Memory B cell (primary cell): Measurements from ENCODE around the gene PIP5K1C.

ENCODE experiments used
- ATAC-seq: fragments of 150-1000 bp; cut with Tn5 transposase; 2 replicates; pipeline ENCODE4 v1.10.0; 2021; ENCODE audit warnings: low read depth, mild to moderate bottlenecking, moderate library complexity
- DNase-seq, 2 donors: peaks; one replicate each; pipeline ENCODE4 v3.0.0; 2022; ENCODE audit warnings: low spot score in 2 of 2
- H3K27ac Mint-ChIP-seq: one replicate; pipeline ENCODE4 v1.8.0; 2022; ENCODE audit warnings: mild to moderate bottlenecking, moderate library complexity, mixed read lengths
- H3K27me3 Mint-ChIP-seq: one replicate; pipeline ENCODE4 v1.8.0; 2022; ENCODE audit warnings: mixed read lengths
- H3K36me3 Mint-ChIP-seq: one replicate; pipeline ENCODE4 v1.8.0; 2022; ENCODE audit warnings: mild to moderate bottlenecking, mixed read lengths
- H3K4me1 Mint-ChIP-seq: one replicate; pipeline ENCODE4 v1.8.0; 2022; ENCODE audit warnings: mixed read lengths
- H3K4me3 Mint-ChIP-seq: one replicate; pipeline ENCODE4 v1.8.0; 2022; ENCODE audit warnings: mild to moderate bottlenecking, moderate library complexity, mixed read lengths
- H3K9me3 Mint-ChIP-seq: one replicate; pipeline ENCODE4 v1.8.0; 2022; ENCODE audit warnings: mixed read lengths

Gene PIP5K1C

GRCh38 chr19:3708207-3708931 is 8.1 kb upstream of the PIP5K1C start, which contains the start of gene TJP3:
Gene TJP3 (plus strand): TSS chr19:3708384. CDS start chr19:3728433, 20,049 bp downstream.
- no peak within 1 kb of the TSS for H3K4me3 Mint-ChIP-seq
- H3K27ac Mint-ChIP-seq: no peak within 1 kb of the TSS

GRCh38 chr19:3707868-3708206 is 7.6 kb upstream of the PIP5K1C start:
- no peaks in the 10 kb centered on the region for H3K9me3 Mint-ChIP-seq
- peaks cover 5% of the 10 kb centered on the region for H3K27me3 Mint-ChIP-seq
- no peaks in the 10 kb centered on the region for H3K4me1 Mint-ChIP-seq
- no peak overlapping the region for H3K4me3 Mint-ChIP-seq
- H3K36me3 Mint-ChIP-seq: no peaks in the 10 kb centered on the region
- no peak overlapping the region for H3K27ac Mint-ChIP-seq
- no peak for DNase-seq
- ATAC-seq: no peak

More at GRCh38 chr19:3708207-3708931, 8.1 kb upstream of the PIP5K1C start, which contains the start of gene TJP3:
- Mint-ChIP-seq H3K27me3 (peaks cover 5% of the 10 kb centered on the region), H3K36me3 (no peaks in the 10 kb centered on the region), H3K4me1 (no peaks in the 10 kb centered on the region), H3K9me3 (no peaks in the 10 kb centered on the region)
- DNase-seq (no peak), ATAC-seq (no peak)

- H3K27ac Mint-ChIP-seq: no peak overlapping the region
- H3K27me3 Mint-ChIP-seq: peaks cover 1% of the 10 kb centered on the region
- DNase-seq (no peak), ATAC-seq (no peak)
- no peaks in the 10 kb centered on the region for H3K9me3 Mint-ChIP-seq
- H3K4me3 Mint-ChIP-seq: no peak overlapping the region
- peaks cover 25% of the 10 kb centered on the region for H3K4me1 Mint-ChIP-seq
- H3K36me3 Mint-ChIP-seq: peaks cover 1% of the 10 kb centered on the region
Measured at GRCh38 chr19:3701200-3701599, 932 bp upstream of the PIP5K1C start.

GRCh38 chr19:3699741-3700241 is 477 bp downstream of the PIP5K1C start:
- Mint-ChIP-seq H3K27ac (peak overlapping the region; percentile 38), H3K4me3 (peak overlapping the region; percentile 89), H3K9me3 (no peaks in the 10 kb centered on the region), H3K4me1 (peaks cover 27% of the 10 kb centered on the region), H3K36me3 (peaks cover 1% of the 10 kb centered on the region), H3K27me3 (no peaks in the 10 kb centered on the region)
- no peak for ATAC-seq
- no peak for DNase-seq

DNA sequence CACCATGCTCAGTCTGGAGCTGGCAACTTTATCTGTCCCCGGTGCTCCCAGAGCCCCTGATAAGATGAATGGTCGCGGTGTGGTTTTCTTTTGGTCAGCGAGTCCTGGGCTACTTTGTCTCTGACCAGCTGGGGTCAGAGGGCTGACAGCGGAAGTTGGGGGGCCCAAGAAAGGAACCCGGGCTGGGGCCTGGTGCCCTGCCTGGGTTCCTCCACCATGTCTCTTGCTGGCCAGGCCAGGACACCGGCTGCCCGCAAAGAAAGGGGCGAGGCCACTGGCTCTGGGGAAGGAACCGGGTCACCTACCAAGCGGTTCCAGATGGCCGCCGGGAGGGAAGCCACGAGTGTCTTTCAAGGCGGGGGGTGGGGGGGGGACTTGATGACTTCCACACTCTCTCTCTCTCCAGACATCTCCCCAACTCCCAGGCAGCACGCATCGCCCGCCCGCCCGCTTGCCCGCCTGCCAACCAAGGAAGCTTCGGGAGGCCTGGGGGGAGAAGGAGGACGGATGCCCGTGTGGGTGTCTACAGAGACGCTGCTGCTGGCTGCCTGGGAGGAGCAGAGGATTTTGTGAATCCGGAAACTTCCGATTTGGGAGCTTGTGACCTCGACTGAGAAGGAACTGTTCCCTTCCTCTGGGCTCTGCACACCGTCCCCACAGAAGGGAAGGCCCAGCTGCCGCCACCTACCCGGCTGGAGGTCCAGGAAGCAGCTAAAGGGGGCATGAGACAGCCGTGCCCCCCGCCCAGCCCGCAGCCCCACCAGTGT is 1.1 kb downstream of the PIP5K1C start:
- H3K9me3 Mint-ChIP-seq: no peaks in the 10 kb centered on the region
- H3K4me1 Mint-ChIP-seq: peaks cover 31% of the 10 kb centered on the region
- no peak for ATAC-seq
- peak overlapping the region; percentile 89 for H3K4me3 Mint-ChIP-seq
- peaks cover 1% of the 10 kb centered on the region for H3K36me3 Mint-ChIP-seq
- H3K27ac Mint-ChIP-seq: peak overlapping the region; percentile 38
- no peak for DNase-seq
- no peaks in the 10 kb centered on the region for H3K27me3 Mint-ChIP-seq

DNA sequence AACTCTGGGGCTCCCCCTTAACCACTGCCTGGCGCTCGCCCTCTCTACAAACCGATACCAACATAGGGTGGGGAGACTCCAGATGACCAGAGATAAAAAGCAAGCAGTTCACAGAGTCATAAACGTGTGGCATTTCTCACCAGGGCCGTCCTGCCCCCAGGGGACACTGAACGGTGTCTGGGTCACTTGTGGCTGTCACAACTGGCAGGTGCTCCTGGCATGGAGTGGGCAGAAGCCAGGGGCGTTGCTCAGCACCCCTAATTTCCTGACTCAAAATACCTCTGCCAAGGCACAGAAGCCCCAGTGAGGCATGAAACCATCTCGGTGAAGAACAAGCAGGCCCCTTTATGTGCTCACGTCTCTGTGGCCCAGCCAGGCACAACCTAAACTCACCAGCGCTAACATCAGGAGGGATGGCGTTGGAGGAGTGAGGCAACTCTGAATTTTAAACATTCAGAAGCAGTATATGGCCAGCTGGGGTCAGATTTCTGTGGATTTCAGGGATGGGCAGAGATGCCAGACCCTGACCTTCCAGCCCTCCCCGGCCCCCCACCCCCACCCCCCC is 1.8 kb downstream of the PIP5K1C start:
- ATAC-seq: peak; percentile 15
- DNase-seq: no peak
- no peaks in the 10 kb centered on the region for H3K27me3 Mint-ChIP-seq
- H3K4me3 Mint-ChIP-seq: peak overlapping the region; percentile 53
- peaks cover 31% of the 10 kb centered on the region for H3K4me1 Mint-ChIP-seq
- no peak overlapping the region for H3K27ac Mint-ChIP-seq
- no peaks in the 10 kb centered on the region for H3K9me3 Mint-ChIP-seq
- H3K36me3 Mint-ChIP-seq: peaks cover 1% of the 10 kb centered on the region

GRCh38 chr19:3697671-3698385 is 2.4 kb downstream of the PIP5K1C start:
- Mint-ChIP-seq H3K27ac (no peak overlapping the region), H3K36me3 (peaks cover 3% of the 10 kb centered on the region), H3K4me3 (peak overlapping the region; percentile 53), H3K9me3 (no peaks in the 10 kb centered on the region), H3K4me1 (peaks cover 33% of the 10 kb centered on the region), H3K27me3 (no peaks in the 10 kb centered on the region)
- ATAC-seq (no peak), DNase-seq (no peak)

GRCh38 chr19:3697094-3697493 is 3.2 kb downstream of the PIP5K1C start:
- ATAC-seq: no peak
- DNase-seq: no peak
- H3K9me3 Mint-ChIP-seq: no peaks in the 10 kb centered on the region
- H3K4me1 Mint-ChIP-seq: peaks cover 35% of the 10 kb centered on the region
- no peak overlapping the region for H3K4me3 Mint-ChIP-seq
- H3K27ac Mint-ChIP-seq: no peak overlapping the region
- H3K27me3 Mint-ChIP-seq: no peaks in the 10 kb centered on the region
- H3K36me3 Mint-ChIP-seq: peaks cover 4% of the 10 kb centered on the region

DNA sequence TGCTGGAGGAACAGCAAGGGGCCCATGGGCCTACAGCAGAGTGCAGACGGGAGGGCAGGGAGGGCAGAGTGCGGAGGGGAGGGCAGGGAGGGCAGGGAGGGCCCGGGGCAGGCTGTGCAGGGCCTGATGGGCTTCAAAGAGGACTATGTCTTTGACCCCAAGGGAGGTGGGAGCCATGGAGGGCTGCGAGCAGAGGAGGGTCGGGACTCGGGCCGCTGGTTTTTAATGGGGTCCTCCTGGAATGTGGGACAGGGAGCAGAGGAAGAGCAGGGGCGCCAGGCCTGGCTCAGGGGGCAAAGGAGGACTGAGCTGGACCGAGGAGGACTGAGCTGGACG is 3.6 kb downstream of the PIP5K1C start:
- no peak overlapping the region for H3K27ac Mint-ChIP-seq
- peaks cover 4% of the 10 kb centered on the region for H3K36me3 Mint-ChIP-seq
- H3K4me1 Mint-ChIP-seq: peaks cover 35% of the 10 kb centered on the region
- H3K4me3 Mint-ChIP-seq: no peak overlapping the region
- no peak for ATAC-seq
- DNase-seq: no peak
- no peaks in the 10 kb centered on the region for H3K9me3 Mint-ChIP-seq
- H3K27me3 Mint-ChIP-seq: no peaks in the 10 kb centered on the region

GRCh38 chr19:3695986-3696659 is 4.1 kb downstream of the PIP5K1C start:
- ATAC-seq: no peak
- no peaks in the 10 kb centered on the region for H3K27me3 Mint-ChIP-seq
- H3K4me3 Mint-ChIP-seq: peak overlapping the region; percentile 64
- peaks cover 35% of the 10 kb centered on the region for H3K4me1 Mint-ChIP-seq
- no peaks in the 10 kb centered on the region for H3K9me3 Mint-ChIP-seq
- no peak for DNase-seq
- H3K27ac Mint-ChIP-seq: no peak overlapping the region
- H3K36me3 Mint-ChIP-seq: peaks cover 4% of the 10 kb centered on the region

DNA sequence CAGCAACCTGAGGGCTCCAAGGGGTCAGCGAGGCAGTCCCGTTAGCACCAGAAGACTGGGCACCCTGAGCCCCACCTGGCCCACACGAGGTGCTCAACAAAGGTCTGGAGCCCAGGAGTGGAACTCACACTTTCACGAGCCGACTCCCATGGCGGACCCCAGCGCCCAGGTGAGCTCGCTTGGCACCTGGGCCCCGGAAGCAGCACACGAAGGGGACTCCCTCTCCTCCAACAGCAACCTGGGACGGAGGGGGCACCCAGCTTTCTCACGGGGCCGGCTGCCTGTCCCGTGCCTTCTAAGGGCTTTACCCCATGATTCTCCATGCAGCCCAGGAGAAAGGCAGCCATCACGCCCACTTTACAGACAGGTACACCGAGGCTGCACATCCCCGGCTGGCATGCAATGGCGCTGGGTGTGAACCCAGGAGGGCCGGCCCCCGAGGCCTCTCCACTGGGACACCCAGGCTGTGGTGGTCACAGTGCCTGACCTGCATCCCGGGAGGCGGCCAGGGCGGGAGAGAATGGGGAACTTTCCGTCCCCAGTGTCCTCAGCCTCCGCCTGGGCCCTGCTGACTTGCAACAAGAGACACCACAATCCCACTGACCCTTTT is 5.0 kb downstream of the PIP5K1C start:
- Mint-ChIP-seq H3K36me3 (peaks cover 4% of the 10 kb centered on the region), H3K27me3 (no peaks in the 10 kb centered on the region), H3K4me3 (no peak overlapping the region), H3K27ac (no peak overlapping the region), H3K4me1 (peaks cover 31% of the 10 kb centered on the region), H3K9me3 (no peaks in the 10 kb centered on the region)
- no peak for ATAC-seq
- no peak for DNase-seq

GRCh38 chr19:3694361-3695123 is 5.7 kb downstream of the PIP5K1C start:
- Mint-ChIP-seq H3K36me3 (peaks cover 4% of the 10 kb centered on the region), H3K27me3 (no peaks in the 10 kb centered on the region), H3K4me1 (peaks cover 32% of the 10 kb centered on the region), H3K4me3 (no peak overlapping the region), H3K9me3 (no peaks in the 10 kb centered on the region), H3K27ac (no peak overlapping the region)
- ATAC-seq (no peak), DNase-seq (no peak)
